HepG2 (cell line): ENCODE data around the gene JMJD7. TPM values are rescaled to one million over a fixed set of nuclear protein-coding genes. Genes with fewer than 3 reads are reported as not detected.

ENCODE experiments used
- ATAC-seq: fragments of 200-7000 bp; cut with Tn5 transposase; 3 replicates; pipeline ENCODE4 v1.9.1; 2020; ENCODE audit warnings: mild to moderate bottlenecking, moderate library complexity
- BruUV-seq: library from RNA; stranded (reverse); fragments of 400-500 nt; replicated peaks from 2 replicates; lab custom pipeline; 2021; lab: Mats Ljungman, UMichigan
- CTCF ChIA-PET: fragments of 300-600 bp; formaldehyde crosslinking; extraction: SDS; loops from one replicate; lab custom pipeline; 2021; ENCODE audit warnings: low total read pairs, inconsistent platforms, low intra/inter-chr PET ratio; lab: Yijun Ruan, JAX
- POLR2A ChIA-PET: fragments of 350-600 bp; sonication (Branson Sonifier 250); formaldehyde crosslinking; loops from one replicate; lab custom pipeline; 2020; ENCODE audit warnings: antibody characterized with exemption, inconsistent platforms; lab: Yijun Ruan, JAX
- DNase-seq: peaks from one replicate; pipeline ENCODE4 v3.0.0-alpha.2; 2015; ENCODE audit warnings: low spot score
- FAIRE-seq: peaks from 3 replicates; lab custom pipeline; 2011; peaks lifted over from hg19 to GRCh38; lab: Jason Lieb, UNC
- H2AFZ ChIP-seq: one replicate; pipeline ENCODE4 v1.6.1; 2011; ENCODE audit warnings: low read length, inconsistent platforms
- H3K27ac ChIP-seq: fragments of 300-600 bp; 3 replicates; pipeline ENCODE4 v1.8.0; 2011; ENCODE audit warnings: mixed run types, mild to moderate bottlenecking, mixed read lengths, low read length, inconsistent platforms; ENCODE audit not compliant: insufficient read depth; ENCODE audit errors: extremely low read length
- H3K27me3 ChIP-seq, 2 experiments: fragments of 200-600 bp in 1 of 2; 2 replicates in 1 of 2; 3 replicates in 1 of 2; pipeline versions ENCODE4 v1.6.0 to v1.8.0; 2011; ENCODE audit warnings: low read length in 2 of 2, mild to moderate bottlenecking in 2 of 2, moderate library complexity in 2 of 2, inconsistent platforms in 1 of 2; ENCODE audit not compliant: insufficient read depth in 2 of 2, control insufficient read depth in 1 of 2
- H3K36me3 ChIP-seq, 2 experiments: fragments of 200-600 bp in 1 of 2; replicated peaks in 1 of 2; 2 replicates in 1 of 2; 3 replicates in 1 of 2; pipeline versions ENCODE4 v1.5.1 to v1.8.0; 2011; ENCODE audit warnings: low read length in 2 of 2, inconsistent platforms in 1 of 2; ENCODE audit not compliant: insufficient read depth in 2 of 2, control insufficient read depth in 1 of 2
- H3K4me1 ChIP-seq: 2 replicates; pipeline ENCODE4 v1.5.1; 2012; ENCODE audit warnings: low read length, inconsistent platforms; ENCODE audit not compliant: insufficient read depth
- H3K4me2 ChIP-seq: 2 replicates; pipeline ENCODE4 v1.6.0; 2011; ENCODE audit warnings: low read depth, low read length, inconsistent platforms
- H3K4me3 ChIP-seq, 3 experiments: fragments of 200-600 bp in 1 of 3; sonication (generic), shearing (Covaris generic) in 1 of 3; replicated peaks in 1 of 3; 2 replicates each; pipeline ENCODE4 v1.5.1; 2011 to 2016; ENCODE audit warnings: low read length in 3 of 3, inconsistent platforms in 2 of 3, low read depth in 2 of 3, mild to moderate bottlenecking in 2 of 3, control low read depth in 1 of 3, mixed read lengths in 1 of 3; ENCODE audit not compliant: insufficient read depth in 1 of 3
- H3K79me2 ChIP-seq: one replicate; pipeline ENCODE4 v1.6.1; 2011; ENCODE audit warnings: low read length, inconsistent platforms; ENCODE audit not compliant: insufficient read depth
- H3K9ac ChIP-seq: 2 replicates; pipeline ENCODE4 v1.6.0; 2011; ENCODE audit warnings: mild to moderate bottlenecking, low read depth, low read length, inconsistent platforms; ENCODE audit not compliant: insufficient read depth
- H3K9me3 ChIP-seq: 2 replicates; pipeline ENCODE4 v1.5.1; 2012; ENCODE audit warnings: mild to moderate bottlenecking, low read length
- H4K20me1 ChIP-seq: 2 replicates; pipeline ENCODE4 v1.6.0; 2011; ENCODE audit warnings: inconsistent platforms, mild to moderate bottlenecking, low read length, moderate library complexity; ENCODE audit not compliant: insufficient read depth
- AGO1 ChIP-seq: fragments of 200-400 bp; formaldehyde crosslinking; IDR thresholded peaks from 2 replicates; pipeline ENCODE4 v1.6.1; 2017; ENCODE audit warnings: mild to moderate bottlenecking, low read depth, low read length, moderate library complexity; ENCODE audit not compliant: poor library complexity, severe bottlenecking
- BCL6 ChIP-seq: IDR thresholded peaks from 2 replicates; pipeline ENCODE4 v1.6.1; 2016; ENCODE audit warnings: missing genetic modification reagents, missing compliant biosample characterization
- CBX1 ChIP-seq: IDR thresholded peaks from one replicate; pipeline ENCODE4 v1.6.1; 2016; ENCODE audit warnings: antibody characterized with exemption, low read depth
- FIP1L1 ChIP-seq: fragments of 200-400 bp; formaldehyde crosslinking; IDR thresholded peaks from 2 replicates; pipeline ENCODE4 v1.6.1; 2018; ENCODE audit warnings: low read depth, mild to moderate bottlenecking, low read length, moderate library complexity, borderline replicate concordance; ENCODE audit not compliant: insufficient read depth
- FOXP1 ChIP-seq, 2 experiments: fragments of 450-650 bp in 1 of 2; IDR thresholded peaks; 2 replicates each; pipeline ENCODE4 v1.6.1; 2017 to 2018; ENCODE audit warnings: antibody characterized with exemption in 1 of 2
- MBNL3 ChIP-seq: fragments of 250-450 bp; sonication (Bioruptor Pico); conservative IDR thresholded peaks from 2 replicates; pipeline ENCODE4 v1.8.0; 2022; ENCODE audit warnings: mild to moderate bottlenecking, inconsistent platforms
- MED1 ChIP-seq: sonication (generic); formaldehyde crosslinking; IDR thresholded peaks from 2 replicates; pipeline ENCODE4 v1.4.0; 2020; ENCODE audit warnings: missing genetic modification reagents
- MXI1 ChIP-seq: IDR thresholded peaks from 3 replicates; pipeline ENCODE4 v1.6.1; 2012; ENCODE audit warnings: low read depth, low read length, inconsistent platforms, borderline replicate concordance
- MYC ChIP-seq: sonication (generic); formaldehyde crosslinking; IDR thresholded peaks from 2 replicates; pipeline ENCODE4 v1.9.0; 2021; ENCODE audit warnings: missing genetic modification reagents, borderline replicate concordance
- PBX3 ChIP-seq: sonication (generic); formaldehyde crosslinking; IDR thresholded peaks from 2 replicates; pipeline ENCODE4 v1.8.1; 2023; ENCODE audit warnings: missing genetic modification reagents, inconsistent platforms, borderline replicate concordance
- RELA ChIP-seq: sonication (generic); formaldehyde crosslinking; IDR thresholded peaks from 2 replicates; pipeline ENCODE4 v1.4.0; 2020; ENCODE audit warnings: missing genetic modification reagents
- SRSF9 ChIP-seq: fragments of 200-400 bp; formaldehyde crosslinking; IDR thresholded peaks from 2 replicates; pipeline ENCODE4 v1.6.1; 2018; ENCODE audit warnings: borderline replicate concordance, mild to moderate bottlenecking, low read depth, low read length; ENCODE audit not compliant: insufficient read depth, poor library complexity, severe bottlenecking
- XRCC5 ChIP-seq: fragments of 200-400 bp; formaldehyde crosslinking; optimal IDR thresholded peaks from 2 replicates; pipeline ENCODE3; 2017; ENCODE audit warnings: mild to moderate bottlenecking, low read length
- ZBTB10 ChIP-seq: sonication (generic); formaldehyde crosslinking; IDR thresholded peaks from 2 replicates; pipeline ENCODE4 v1.4.0; 2020; ENCODE audit warnings: missing genetic modification reagents, borderline replicate concordance
- ZNF17 ChIP-seq: sonication (generic); formaldehyde crosslinking; IDR thresholded peaks from 2 replicates; pipeline ENCODE4 v1.5.0; 2020; ENCODE audit warnings: mild to moderate bottlenecking, missing genetic modification reagents
- ZNF841 ChIP-seq: sonication (generic); formaldehyde crosslinking; IDR thresholded peaks from 2 replicates; pipeline ENCODE4 v1.8.1; 2023; ENCODE audit warnings: missing genetic modification reagents, borderline replicate concordance
- WGBS: methylation state at CpG from one replicate; pipeline ENCODE4 v1.1.6; 2017; ENCODE audit warnings: low lambda C conversion rate; 5-methylcytosine and 5-hydroxymethylcytosine counted together
- in situ Hi-C: cut with HindIII; loops from 2 replicates; pipeline ENCODE4 v1.10.0; 2017; ENCODE audit warnings: low pct_unique_long_range_greater_than_20kb; ENCODE audit not compliant: extremely low pct_ligation_motif_present
- intact Hi-C: fragments of 100-400 bp; cut with micrococcal nuclease; formaldehyde crosslinking; loops from one replicate; pipeline ENCODE4 v1.10.0; 2022; ENCODE audit not compliant: unreplicated experiment
- polyA plus RNA-seq, 8 experiments: library from polyadenylated mRNA; depleted of rRNA in 3 of 8; stranded (reverse) in 7 of 8; unstranded in 1 of 8; fragments of >200 nt; fragmentation: Illumina TruSeq in 4 of 8; extraction: Trizol in 4 of 8; gene quantifications; 2 replicates each; pipeline versions ENCODE4 v1.2.1 to v1.2.3, GENCODE V29; 2011 to 2016; ENCODE audit warnings: low read depth in 4 of 8, missing spikeins in 1 of 8, mixed read lengths in 1 of 8; ENCODE audit not compliant: insufficient read depth in 1 of 8
- total RNA-seq, 5 experiments: library from RNA; depleted of rRNA; stranded (reverse); fragments of >200 nt; fragmentation: Illumina TruSeq; extraction: Trizol; gene quantifications; 2 replicates each; pipeline ENCODE4 v1.2.3, GENCODE V29; 2016; ENCODE audit warnings: low read depth in 1 of 5
- TF ChIP-seq, protein P1 (sequence below): sonication (generic); formaldehyde crosslinking; IDR thresholded peaks from 2 replicates; pipeline ENCODE4 v1.4.0; 2020; ENCODE audit warnings: mild to moderate bottlenecking, missing genetic modification reagents

Gene JMJD7
- total and polyA plus RNA-seq, 2 of the 13 experiments (the other 11 are each of a cell fraction or from before 2014, with no cell fraction given) = 6.4 to 7.1 TPM

GRCh38 chr15:41779662-41780157, 48.2 kb upstream of the JMJD7 start (continued):
- TF ChIP-seq RELA (CRISPR knock-in tag) (no peak), ZNF841 (no peak)
- TF ChIP-seq, protein P1, sequence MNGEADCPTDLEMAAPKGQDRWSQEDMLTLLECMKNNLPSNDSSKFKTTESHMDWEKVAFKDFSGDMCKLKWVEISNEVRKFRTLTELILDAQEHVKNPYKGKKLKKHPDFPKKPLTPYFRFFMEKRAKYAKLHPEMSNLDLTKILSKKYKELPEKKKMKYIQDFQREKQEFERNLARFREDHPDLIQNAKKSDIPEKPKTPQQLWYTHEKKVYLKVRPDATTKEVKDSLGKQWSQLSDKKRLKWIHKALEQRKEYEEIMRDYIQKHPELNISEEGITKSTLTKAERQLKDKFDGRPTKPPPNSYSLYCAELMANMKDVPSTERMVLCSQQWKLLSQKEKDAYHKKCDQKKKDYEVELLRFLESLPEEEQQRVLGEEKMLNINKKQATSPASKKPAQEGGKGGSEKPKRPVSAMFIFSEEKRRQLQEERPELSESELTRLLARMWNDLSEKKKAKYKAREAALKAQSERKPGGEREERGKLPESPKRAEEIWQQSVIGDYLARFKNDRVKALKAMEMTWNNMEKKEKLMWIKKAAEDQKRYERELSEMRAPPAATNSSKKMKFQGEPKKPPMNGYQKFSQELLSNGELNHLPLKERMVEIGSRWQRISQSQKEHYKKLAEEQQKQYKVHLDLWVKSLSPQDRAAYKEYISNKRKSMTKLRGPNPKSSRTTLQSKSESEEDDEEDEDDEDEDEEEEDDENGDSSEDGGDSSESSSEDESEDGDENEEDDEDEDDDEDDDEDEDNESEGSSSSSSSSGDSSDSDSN (CRISPR knock-in tag) = no peak

DNA sequence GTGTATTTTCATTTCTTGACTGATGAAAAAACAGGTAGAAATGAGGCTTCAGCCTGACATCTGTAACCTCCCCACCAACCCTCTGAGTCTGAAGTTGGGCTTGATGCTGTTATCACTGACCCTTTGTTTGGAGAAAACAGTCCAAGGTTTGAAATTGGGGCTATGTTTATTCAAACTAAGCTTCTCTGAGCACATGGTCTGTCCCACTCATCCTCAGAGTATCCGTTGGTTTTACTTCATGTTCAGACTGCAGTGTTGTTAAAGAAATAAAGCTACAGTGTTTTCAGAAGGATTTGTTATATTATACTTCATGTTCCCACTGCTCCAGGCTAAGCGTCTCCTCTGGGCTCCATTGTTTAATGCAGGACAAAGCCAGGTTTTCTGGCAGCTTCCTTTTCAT, 47.6 kb upstream of the JMJD7 start:
- peak; percentile 89 for FAIRE-seq
- H2AFZ ChIP-seq = no peak overlapping the region
- ATAC-seq = peak; percentile 89
- H3K9ac ChIP-seq = peak overlapping the region; percentile 35; the same call in 1 of the 2 replicates
- peak; percentile 79 for DNase-seq
- in situ Hi-C loops (no loop called here), intact Hi-C loops (no loop called here)
- peaks cover 5% of the 10 kb centered on the region for H3K79me2 ChIP-seq
- H3K9me3 ChIP-seq = no peaks in the 10 kb centered on the region
- 3% methylated on average over 2 of the region's 2 CpGs for WGBS
- BruUV-seq = no TSS peak
- peaks cover 79% of the 10 kb centered on the region for H3K4me1 ChIP-seq
- ChIA-PET CTCF (no interaction called here), POLR2A (interaction anchor here (0.8 kb wide), 1 partner anchor 236 kb away, joined by 3 read pairs; the partner anchor contains the start of gene RPAP1)
- H3K36me3 ChIP-seq = no peaks in the 10 kb centered on the region
- H4K20me1 ChIP-seq = no peaks in the 10 kb centered on the region
- H3K4me2 ChIP-seq = peak overlapping the region; percentile 48
- H3K4me3 ChIP-seq = no peak overlapping the region; a peak in 1 of 6 replicates
- H3K27me3 ChIP-seq = no peaks in the 10 kb centered on the region
- H3K27ac ChIP-seq = peak overlapping the region; percentile 65
- no peak for TF ChIP-seq FIP1L1
- 0 out of 2 replicates have a peak, but pooled peaks have one; percentile 24 for TF ChIP-seq MED1 (CRISPR knock-in tag)
- TF ChIP-seq ZNF17 (CRISPR knock-in tag) = no peak
- peak; percentile 21 for TF ChIP-seq XRCC5
- TF ChIP-seq ZBTB10 (CRISPR knock-in tag) = no peak
- TF ChIP-seq PBX3 (CRISPR knock-in tag) = no peak
- TF ChIP-seq AGO1 = no peak
- peak; percentile 57; the same call in 1 of the 3 replicates for TF ChIP-seq MXI1
- no peak for TF ChIP-seq CBX1
- peak; percentile 48; the same call in 1 of the 2 replicates for TF ChIP-seq MYC (CRISPR knock-in tag)
- TF ChIP-seq SRSF9 = no peak
- TF ChIP-seq FOXP1 (IDR thresholded peaks at IDR 0.05) = no peak
- 0 out of 2 replicates have a peak, but pooled peaks have one; percentile 9 for TF ChIP-seq FOXP1 (CRISPR knock-in tag; IDR thresholded peaks at IDR 0.05)
- no peak for TF ChIP-seq MBNL3 (CRISPR knock-in tag)
- no peak for TF ChIP-seq BCL6 (CRISPR knock-in tag)
